ENCODE measurements around the gene NEMP1. TPM values are rescaled to one million over a fixed set of nuclear protein-coding genes. Genes with fewer than 3 reads are reported as not detected.
"Not testable (repeated sequence)": the region's sequence is repeated elsewhere in the genome, so short reads cannot be mapped to it uniquely, and the experiment has no call there.

Gene NEMP1
- total and polyA plus RNA-seq, 7 donors, result 1.3 to 3.2 (median 2.4) TPM

DNA sequence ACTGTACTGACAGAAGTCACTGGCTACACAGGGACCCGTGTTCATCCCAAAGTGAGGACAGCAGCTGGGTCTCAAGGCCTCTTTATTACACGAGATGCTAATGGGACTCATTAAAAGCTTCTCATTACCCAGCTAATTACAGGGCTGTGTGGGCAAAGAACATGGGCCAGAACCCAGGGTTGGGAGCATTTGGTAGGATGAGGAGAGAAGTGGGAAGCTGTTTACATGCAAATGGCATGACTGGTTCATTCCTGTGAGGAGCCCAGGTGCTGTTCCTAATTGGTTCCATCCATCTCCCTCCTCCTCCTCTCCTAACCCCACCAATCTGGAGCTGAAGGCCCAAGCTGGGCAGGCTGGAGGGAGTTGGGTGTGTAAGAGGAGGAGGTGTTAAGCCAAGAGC is 53.4 kb downstream of the NEMP1 start:
- intact Hi-C loops (cut with DNase I), result no loop called here
- Histone ChIP-seq H3K27me3 (ENCODE audit: insufficient read depth in 3 of 3, low read length in 2 of 3) (peaks cover 0 to 4% (median 0%) of the 10 kb centered on the region in 3 donors), H3K36me3 (ENCODE audit: insufficient read depth in 1 of 2, low read depth in 1 of 2) (no peaks in the 10 kb centered on the region), H3K4me1 (no peaks in the 10 kb centered on the region), H3K4me3 (no peak overlapping the region), H3K27ac (no peak overlapping the region), H3K9me3 (no peaks in the 10 kb centered on the region)
- ATAC-seq, result no peak
- WGBS, 3 donors, result 34 to 50% (median 41%) methylated on average over 2 of the region's 2 CpGs
- no peak for TF ChIP-seq CTCF (IDR thresholded peaks at IDR 0.05)
- DNase-seq, result no peak

GRCh38 chr12:57022324-57022723 is 56.3 kb downstream of the NEMP1 start:
- DNase-seq; H3K27me3 ChIP-seq (ENCODE audit: insufficient read depth in 3 of 3, low read length in 2 of 3); H3K9me3 ChIP-seq; ATAC-seq; H3K4me3 ChIP-seq; H3K36me3 ChIP-seq (ENCODE audit: insufficient read depth in 1 of 2, low read depth in 1 of 2); intact Hi-C loops (cut with DNase I); H3K27ac ChIP-seq; H3K4me1 ChIP-seq: not testable (repeated sequence)
- 89 to 90% (median 90%) methylated on average over 5 of the region's 5 CpGs for WGBS, 3 donors

GRCh38 chr12:57019983-57020719 is 58.4 kb downstream of the NEMP1 start:
- intact Hi-C loops (cut with DNase I), result no loop called here

GRCh38 chr12:57018906-57019305 is 59.7 kb downstream of the NEMP1 start:
- no peaks in the 10 kb centered on the region for H3K4me1 ChIP-seq
- peaks cover 0 to 12% (median 4%) of the 10 kb centered on the region in 3 donors for H3K27me3 ChIP-seq (ENCODE audit: insufficient read depth in 3 of 3, low read length in 2 of 3)
- DNase-seq (no peak), ATAC-seq (no peak)
- intact Hi-C loops (cut with DNase I), result no loop called here
- 78 to 79% (median 79%) methylated on average over 1 of the region's 1 CpG for WGBS, 3 donors
- H3K4me3 ChIP-seq, result no peak overlapping the region
- H3K9me3 ChIP-seq, result no peaks in the 10 kb centered on the region
- TF ChIP-seq CTCF (IDR thresholded peaks at IDR 0.05), result no peak
- no peak overlapping the region for H3K27ac ChIP-seq
- no peaks in the 10 kb centered on the region for H3K36me3 ChIP-seq (ENCODE audit: insufficient read depth in 1 of 2, low read depth in 1 of 2)

More at GRCh38 chr12:57019983-57020719, 58.4 kb downstream of the NEMP1 start:
- ATAC-seq (no peak), DNase-seq (no peak)
- no peaks in the 10 kb centered on the region for H3K9me3 ChIP-seq
- H3K27ac ChIP-seq, result no peak overlapping the region
- H3K36me3 ChIP-seq (ENCODE audit: insufficient read depth in 1 of 2, low read depth in 1 of 2), result no peaks in the 10 kb centered on the region
- TF ChIP-seq CTCF (IDR thresholded peaks at IDR 0.05), result no peak
- 76 to 79% (median 77%) methylated on average over 9 of the region's 9 CpGs for WGBS, 3 donors
- H3K27me3 ChIP-seq (ENCODE audit: insufficient read depth in 3 of 3, low read length in 2 of 3), result peaks cover 0 to 6% (median 4%) of the 10 kb centered on the region in 3 donors
- H3K4me1 ChIP-seq, result no peaks in the 10 kb centered on the region
- no peak overlapping the region for H3K4me3 ChIP-seq

GRCh38 chr12:57018353-57018752 is 60.2 kb downstream of the NEMP1 start:
- intact Hi-C loops (cut with DNase I); H3K9me3 ChIP-seq; H3K4me3 ChIP-seq; H3K4me1 ChIP-seq; ATAC-seq; H3K27ac ChIP-seq; H3K36me3 ChIP-seq (ENCODE audit: insufficient read depth in 1 of 2, low read depth in 1 of 2); DNase-seq: not testable (repeated sequence)
- H3K27me3 ChIP-seq (ENCODE audit: insufficient read depth in 3 of 3, low read length in 2 of 3), result peaks cover 0 to 15% (median 4%) of the 10 kb centered on the region in 3 donors
- WGBS, 3 donors, result 71 to 88% (median 81%) methylated on average over 4 to 5 of the region's 5 CpGs
